Keratinocyte (primary cell): Measurements from ENCODE around the gene TAS2R43.
"Not testable (repeated sequence)": the region's sequence is repeated elsewhere in the genome, so short reads cannot be mapped to it uniquely, and the experiment has no call there.

ENCODE experiments used
- CTCF ChIP-seq, 3 experiments: IDR thresholded peaks in 1 of 3; conservative IDR thresholded peaks in 1 of 3; optimal IDR thresholded peaks in 1 of 3; 2 replicates in 2 of 3; 3 replicates in 1 of 3; pipeline versions ENCODE3 to v1.5.1; 2011; ENCODE audit warnings: low read length in 3 of 3, mild to moderate bottlenecking in 3 of 3, moderate library complexity in 2 of 3, control low read depth in 1 of 3, inconsistent platforms in 1 of 3; ENCODE audit not compliant: insufficient read depth in 2 of 3; ENCODE audit errors: extremely low read depth in 1 of 3
- EZH2 ChIP-seq: IDR thresholded peaks from one replicate; pipeline ENCODE4 v1.6.1; 2012; ENCODE audit warnings: inconsistent platforms, mild to moderate bottlenecking, low read length, moderate library complexity

GRCh38 chr12:11094910-11095309, 2.8 kb upstream of the TAS2R43 start:
- TF ChIP-seq CTCF (optimal IDR thresholded peaks at IDR 0.05 in 1 of 3, IDR thresholded peaks at IDR 0.05 in 1 of 3, conservative IDR thresholded peaks at IDR 0.05 in 1 of 3; ENCODE audit: extremely low read depth in 1 of 3, insufficient read depth in 2 of 3, low read length in 3 of 3); EZH2: not testable (repeated sequence)
